Skin epidermis (tissue), 12 donors: ENCODE data around the gene COTL1.

Experiments used
- H3K27ac ChIP-seq, 21 experiments: fragments of 200-600 bp; sonication (generic) in 11 of 21; one replicate each; pipeline ENCODE4 v1.5.0; 2020; ENCODE audit warnings: mild to moderate bottlenecking in 3 of 21, inconsistent platforms in 2 of 21, moderate library complexity in 2 of 21
- H3K4me3 ChIP-seq, 7 experiments: fragments of 200-600 bp; sonication (generic) in 2 of 7; one replicate each; pipeline ENCODE4 v1.5.0; 2020; ENCODE audit warnings: inconsistent platforms in 2 of 7, mild to moderate bottlenecking in 2 of 7, moderate library complexity in 1 of 7

The COTL1 gene

GRCh38 chr16:84583995-84584394, 33.9 kb downstream of the COTL1 start:
- Histone ChIP-seq H3K4me3 (no peak overlapping the region), H3K27ac (no peak overlapping the region)

DNA sequence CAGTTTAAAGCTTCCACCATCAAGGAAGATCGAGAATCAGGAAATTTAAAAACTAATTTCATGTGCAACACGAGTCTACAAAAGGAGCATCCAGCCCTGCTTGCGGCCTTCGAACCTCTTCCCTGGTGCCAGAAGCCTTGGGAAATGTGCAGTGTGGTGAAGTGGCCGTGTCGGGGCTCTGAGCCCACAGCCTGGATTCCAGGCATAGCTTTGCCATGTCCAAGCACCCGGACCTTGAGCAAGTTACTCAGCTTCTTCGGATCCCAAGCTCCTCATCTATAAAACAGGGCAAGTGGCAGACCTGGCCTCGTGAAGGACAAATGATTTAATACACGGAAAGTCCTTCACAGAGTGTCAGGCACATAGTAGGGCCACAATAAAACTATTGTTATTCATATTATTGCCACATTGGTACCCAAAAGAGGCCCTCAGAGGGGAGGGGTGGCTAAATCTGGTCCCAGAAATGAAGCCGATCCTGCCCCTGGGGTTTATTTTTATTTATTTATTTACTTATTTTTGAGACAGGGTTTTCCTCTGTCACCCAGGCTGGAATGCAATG, 34.8 kb downstream of the COTL1 start:
- H3K27ac ChIP-seq: no peak overlapping the region
- no peak overlapping the region for H3K4me3 ChIP-seq

DNA sequence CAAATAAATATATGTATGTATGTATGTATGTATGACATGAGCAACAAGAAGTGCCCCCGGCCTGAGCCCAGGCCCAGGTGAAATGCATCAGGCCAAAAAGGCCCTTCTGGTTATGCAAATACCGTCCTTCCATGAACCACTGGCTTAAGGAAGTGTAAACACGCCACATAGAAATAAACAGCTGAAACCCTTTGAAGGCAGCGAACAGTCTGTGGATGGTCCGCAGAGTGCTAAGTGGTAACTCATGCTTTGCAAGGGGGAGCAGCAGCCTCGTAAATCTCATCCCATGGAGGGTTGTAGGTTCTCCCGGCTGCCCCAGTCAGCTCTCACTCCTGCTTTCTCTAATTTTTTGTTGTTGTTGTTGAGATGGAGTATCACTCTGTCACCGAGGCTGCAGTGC, 36.7 kb downstream of the COTL1 start:
- no peak overlapping the region for H3K27ac ChIP-seq
- H3K4me3 ChIP-seq: no peak overlapping the region

DNA sequence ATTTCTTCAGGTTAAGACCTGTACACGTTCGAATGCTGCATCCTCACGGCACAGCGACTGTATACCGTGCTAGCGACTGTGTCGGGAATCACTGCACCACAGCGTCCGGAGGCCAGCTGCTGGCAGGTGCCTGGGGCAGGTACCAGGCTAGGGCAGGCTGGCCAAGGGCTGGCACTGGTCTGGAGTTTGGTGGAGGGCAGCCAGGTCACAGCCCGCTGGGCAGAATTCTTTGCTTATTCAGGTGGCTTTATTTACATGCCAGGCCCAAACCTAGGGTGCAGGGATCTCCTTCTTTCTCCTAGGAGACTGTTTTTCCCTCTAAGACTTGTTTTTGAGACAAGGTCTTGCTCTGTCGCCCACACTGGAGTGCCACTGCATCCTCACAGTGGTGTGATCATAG, 37.9 kb downstream of the COTL1 start:
- no peak overlapping the region for H3K4me3 ChIP-seq
- no peak overlapping the region for H3K27ac ChIP-seq

GRCh38 chr16:84578538-84579126, 39.2 kb downstream of the COTL1 start:
- H3K4me3 ChIP-seq: no peak overlapping the region
- no peak overlapping the region for H3K27ac ChIP-seq

DNA sequence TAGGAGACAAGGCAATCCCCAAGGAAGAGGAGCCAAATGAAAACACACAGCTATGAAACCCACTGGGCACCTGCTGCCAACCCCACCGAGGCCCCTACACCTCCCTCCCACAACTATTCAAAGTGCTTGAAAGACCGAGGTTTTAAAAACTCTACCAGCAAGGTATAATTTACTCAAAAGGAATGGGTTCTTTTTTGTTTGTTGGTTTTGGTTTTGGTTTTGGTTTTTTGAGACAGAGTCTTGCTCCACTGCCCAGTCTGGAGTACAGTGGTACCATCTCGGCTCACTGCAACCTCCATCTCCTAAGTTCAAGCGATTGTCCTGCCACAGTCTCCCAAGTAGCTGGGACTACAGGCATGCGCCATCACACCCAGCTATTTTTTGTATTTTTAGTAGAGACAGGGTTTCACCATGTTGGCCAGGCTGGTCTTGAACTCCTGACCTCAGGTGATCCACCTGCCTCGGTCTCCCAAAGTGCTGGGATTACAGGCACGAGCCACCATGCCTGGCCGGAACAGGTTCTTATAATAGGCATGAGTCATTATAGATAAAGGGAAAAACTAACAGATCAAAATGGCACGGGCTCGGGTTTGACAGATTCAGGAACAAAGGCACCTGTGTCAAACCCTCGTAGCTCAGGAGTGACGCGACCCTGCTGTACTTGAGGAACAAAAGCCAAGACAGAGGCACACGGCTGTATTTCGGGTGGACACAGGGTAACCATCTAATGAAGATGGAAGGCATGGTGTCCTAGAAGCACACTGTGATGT, 40.7 kb downstream of the COTL1 start:
- Histone ChIP-seq H3K4me3 (no peak overlapping the region), H3K27ac (peak overlapping the region in 1 of 21 experiments; percentile 5)

DNA sequence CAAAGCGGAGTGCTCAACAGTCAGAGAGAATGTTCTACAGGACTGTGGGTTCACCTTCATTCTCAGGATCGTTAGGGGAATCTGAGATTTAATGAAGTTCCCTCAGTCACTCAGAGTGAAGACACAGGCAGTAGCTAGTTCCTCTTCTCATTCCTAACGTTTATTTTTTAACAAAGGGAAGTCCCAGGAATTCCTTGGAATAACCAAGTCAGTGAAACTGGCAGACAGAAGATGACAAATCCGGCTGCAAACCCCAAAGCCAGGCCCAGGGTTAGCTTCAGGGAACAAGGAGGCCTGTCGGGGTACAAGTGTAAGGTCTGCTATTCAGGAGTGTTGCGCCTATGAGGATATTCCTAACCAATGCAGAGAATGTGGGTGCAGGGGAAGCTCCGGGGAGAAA, 42.0 kb downstream of the COTL1 start:
- no peak overlapping the region for H3K4me3 ChIP-seq
- H3K27ac ChIP-seq: no peak overlapping the region

DNA sequence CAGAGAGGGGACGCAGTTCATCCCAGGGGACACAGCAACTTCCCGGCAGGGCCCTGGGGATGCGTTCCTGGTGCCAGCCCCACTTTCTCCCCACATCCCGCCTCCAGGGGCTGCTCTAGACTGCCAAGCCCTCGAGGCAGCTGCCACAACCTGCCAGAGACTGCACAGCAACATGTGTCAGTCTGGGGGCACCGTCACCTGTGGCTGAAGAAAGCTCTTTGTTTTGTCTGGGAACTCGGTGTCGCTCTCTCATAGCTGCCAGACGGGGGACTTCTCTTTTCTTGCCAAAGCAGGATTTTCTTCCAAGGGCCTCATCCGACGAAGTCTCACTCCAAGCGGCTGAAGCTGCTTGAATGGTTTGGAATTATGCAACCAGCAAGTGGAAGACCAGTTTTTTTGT, 43.7 kb downstream of the COTL1 start:
- Histone ChIP-seq H3K4me3 (no peak overlapping the region), H3K27ac (no peak overlapping the region)

GRCh38 chr16:84572096-84572495, 45.8 kb downstream of the COTL1 start:
- no peak overlapping the region for H3K4me3 ChIP-seq

DNA sequence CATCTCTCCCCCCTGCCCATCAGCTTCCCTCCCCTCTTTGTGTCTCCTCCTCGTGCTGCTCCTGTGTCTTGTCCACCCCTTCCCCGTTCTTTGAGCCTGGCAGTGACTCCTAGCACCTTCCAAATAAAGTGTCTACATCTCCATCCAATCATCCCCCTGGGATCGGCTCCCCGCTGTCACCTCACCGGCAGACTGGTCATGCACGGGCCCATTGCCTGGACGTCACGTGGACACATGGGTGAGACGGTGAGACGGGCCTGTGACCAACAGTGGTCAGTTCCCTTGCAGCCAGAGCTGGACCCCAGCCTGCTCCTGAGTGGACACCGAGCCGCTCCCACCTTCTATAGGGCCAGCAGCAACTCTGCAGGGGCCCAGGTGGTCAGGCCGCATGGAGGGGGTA, 46.4 kb downstream of the COTL1 start:
- H3K27ac ChIP-seq: peak overlapping the region in 1 of 21 experiments; percentile 3
- no peak overlapping the region for H3K4me3 ChIP-seq

More at GRCh38 chr16:84572096-84572495, 45.8 kb downstream of the COTL1 start:
- H3K27ac ChIP-seq: peak overlapping the region in 1 of 21 experiments; percentile 3

DNA sequence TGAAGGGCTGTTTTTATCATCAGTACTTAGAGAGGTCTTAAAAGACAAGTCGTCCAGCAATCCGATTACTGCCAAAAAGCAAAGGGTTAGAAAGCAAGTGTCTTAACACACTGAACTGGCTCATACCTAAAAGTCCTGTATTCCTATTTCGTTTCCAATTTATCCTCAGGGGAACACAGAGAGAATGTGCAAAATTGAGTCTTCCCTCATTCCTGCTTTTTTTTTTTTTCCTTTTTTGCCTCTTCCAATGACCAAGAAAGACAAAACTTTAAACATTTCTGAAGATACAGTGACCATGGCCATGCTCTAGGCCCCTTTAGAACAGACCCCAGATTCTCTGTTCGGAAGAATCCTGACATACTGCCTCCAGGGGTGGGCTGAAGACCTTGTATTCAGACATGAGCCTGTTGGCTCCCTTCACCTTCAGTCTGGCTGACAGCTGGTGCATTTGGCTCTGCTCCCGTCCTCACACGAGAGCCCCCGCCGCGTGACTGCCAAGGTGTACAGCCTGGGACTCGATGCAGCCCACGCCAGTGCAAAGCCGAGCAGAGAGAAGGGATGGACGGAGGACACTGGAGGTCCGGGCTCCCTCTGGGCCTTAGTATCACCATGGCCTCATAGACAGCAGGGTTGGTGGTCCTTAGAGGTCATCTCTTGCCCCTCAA, 47.0 kb downstream of the COTL1 start:
- Histone ChIP-seq H3K4me3 (no peak overlapping the region), H3K27ac (no peak overlapping the region)

GRCh38 chr16:84569382-84569987, 48.4 kb downstream of the COTL1 start:
- no peak overlapping the region for H3K27ac ChIP-seq
- H3K4me3 ChIP-seq: no peak overlapping the region

GRCh38 chr16:84568066-84568465, 49.8 kb downstream of the COTL1 start:
- Histone ChIP-seq H3K4me3 (no peak overlapping the region), H3K27ac (no peak overlapping the region)

DNA sequence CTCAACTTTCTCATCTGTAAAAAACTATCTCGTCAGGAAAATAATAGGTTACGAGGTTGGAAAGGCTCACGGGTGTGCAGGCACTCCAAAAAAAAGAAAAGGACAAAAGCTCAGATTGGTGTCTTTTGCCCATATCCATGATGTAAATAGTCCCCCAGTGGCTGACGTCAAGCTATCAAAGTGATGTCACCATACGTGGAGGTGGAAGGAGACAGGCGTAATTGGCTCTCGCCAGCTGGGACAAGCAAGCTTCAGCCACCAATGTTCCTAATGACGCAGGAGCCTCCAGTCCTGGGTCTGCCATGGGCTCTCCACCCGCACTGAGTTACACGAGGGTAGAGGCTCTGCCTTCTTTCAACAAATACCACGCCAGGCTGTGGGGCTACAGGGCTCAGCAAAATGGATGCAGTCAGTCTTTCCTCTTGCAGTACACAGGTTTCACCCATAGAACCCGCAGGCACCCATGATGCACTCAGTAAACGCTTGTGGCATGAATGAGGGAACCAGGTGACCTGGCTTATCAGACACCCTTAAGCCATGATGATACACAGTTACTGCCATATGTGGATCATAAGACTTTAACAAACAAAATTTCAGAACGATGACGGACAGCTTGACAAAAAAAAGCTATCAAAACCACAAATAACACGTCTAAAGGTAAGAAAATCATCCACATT, 50.5 kb downstream of the COTL1 start:
- H3K4me3 ChIP-seq: no peak overlapping the region
- H3K27ac ChIP-seq: peak overlapping the region in 1 of 21 experiments; percentile 39

DNA sequence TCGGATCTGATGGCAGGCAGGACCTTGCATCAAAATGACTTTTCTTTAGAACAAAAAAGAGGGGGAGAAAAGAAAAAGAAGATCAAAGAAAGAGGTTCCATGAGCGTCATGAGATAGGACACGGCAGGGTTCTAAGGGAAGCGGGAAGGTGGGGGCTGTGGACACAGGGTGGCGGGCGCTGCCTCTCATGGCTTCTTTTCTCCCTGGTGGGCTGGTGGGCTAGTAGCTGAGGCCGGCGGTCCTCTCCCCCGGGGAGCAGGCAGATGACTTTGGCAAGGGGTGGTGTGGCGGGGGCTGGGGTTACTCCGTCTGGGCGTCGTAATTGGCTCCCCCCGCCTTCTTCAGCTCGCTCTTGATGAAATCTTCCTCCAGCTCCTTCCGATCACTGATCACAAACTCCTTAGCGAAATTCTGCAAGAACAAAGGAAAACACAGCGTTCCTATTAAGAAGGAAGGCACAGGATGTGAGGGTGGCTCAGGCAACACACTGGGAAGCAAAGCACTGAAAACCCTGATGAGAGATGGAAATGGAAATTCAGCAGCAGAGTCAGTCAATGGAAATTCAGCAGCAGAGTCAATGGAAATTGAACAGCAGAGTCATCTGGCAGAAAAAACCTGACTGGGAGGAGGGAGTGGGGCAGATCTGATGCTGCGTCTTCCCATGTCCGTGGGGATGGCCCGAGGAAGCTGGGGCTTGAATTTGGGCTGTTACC, 51.2 kb downstream of the COTL1 start:
- Histone ChIP-seq H3K4me3 (no peak overlapping the region), H3K27ac (no peak overlapping the region)

GRCh38 chr16:84565669-84566495, 52.0 kb downstream of the COTL1 start:
- Histone ChIP-seq H3K27ac (no peak overlapping the region), H3K4me3 (no peak overlapping the region)

GRCh38 chr16:84563786-84564420, 54.0 kb downstream of the COTL1 start:
- Histone ChIP-seq H3K4me3 (no peak overlapping the region), H3K27ac (no peak overlapping the region)
